ENCODE results near the gene FGF19. TPM values are rescaled to one million over a fixed set of nuclear protein-coding genes. Genes with fewer than 3 reads are reported as not detected.
A peak's percentile ranks its signal among the peaks of the same experiment; 100 is the strongest.

Gene FGF19
- total RNA-seq, 1 donor from 2014 or later: not detected

- peaks cover 8% of the 10 kb centered on the region for H3K4me1 ChIP-seq
- no peaks in the 10 kb centered on the region for H3K9me3 ChIP-seq (replicated peaks)
- H3K36me3 ChIP-seq: no peaks in the 10 kb centered on the region
- no peak overlapping the region for H3K27ac ChIP-seq (replicated peaks)
- no peak for TF ChIP-seq CTCF (IDR thresholded peaks at IDR 0.05; ENCODE audit: borderline replicate concordance)
- H3K27me3 ChIP-seq (ENCODE audit: low read depth): peaks cover 42% of the 10 kb centered on the region
- DNase-seq: no peak
- no peak overlapping the region for H3K4me3 ChIP-seq
- intact Hi-C loops (cut with micrococcal nuclease): loop anchor here (5.0 kb wide), 1 partner anchor 201 kb away; no protein-coding TSS in a partner anchor
Observed at GRCh38 chr11:69686452-69686851, 17.4 kb downstream of the FGF19 start.

- no peak overlapping the region for H3K4me3 ChIP-seq
- H3K9me3 ChIP-seq (replicated peaks): no peaks in the 10 kb centered on the region
- H3K27me3 ChIP-seq (ENCODE audit: low read depth): peaks cover 31% of the 10 kb centered on the region
- no peak for DNase-seq
- intact Hi-C loops (cut with micrococcal nuclease): loop anchor here (5.0 kb wide), 1 partner anchor 202 kb away; no protein-coding TSS in a partner anchor
- no peaks in the 10 kb centered on the region for H3K36me3 ChIP-seq
- H3K4me1 ChIP-seq: peaks cover 8% of the 10 kb centered on the region
- no peak for TF ChIP-seq CTCF (IDR thresholded peaks at IDR 0.05; ENCODE audit: borderline replicate concordance)
- no peak overlapping the region for H3K27ac ChIP-seq (replicated peaks)
Observed at GRCh38 chr11:69685348-69685747, 18.5 kb downstream of the FGF19 start.

GRCh38 chr11:69684651-69685050 lies 19.2 kb downstream of the FGF19 start:
- H3K27me3 ChIP-seq (ENCODE audit: low read depth): peaks cover 27% of the 10 kb centered on the region
- H3K36me3 ChIP-seq: no peaks in the 10 kb centered on the region
- no peak for TF ChIP-seq CTCF (IDR thresholded peaks at IDR 0.05; ENCODE audit: borderline replicate concordance)
- intact Hi-C loops (cut with micrococcal nuclease): loop anchor here (5.0 kb wide), 2 partner anchors 203 to 508 kb away; no protein-coding TSS in a partner anchor
- no peak overlapping the region for H3K27ac ChIP-seq (replicated peaks)
- peaks cover 8% of the 10 kb centered on the region for H3K4me1 ChIP-seq
- H3K4me3 ChIP-seq: no peak overlapping the region
- H3K9me3 ChIP-seq (replicated peaks): no peaks in the 10 kb centered on the region
- no peak for DNase-seq

GRCh38 chr11:69683764-69684333 lies 20.0 kb downstream of the FGF19 start:
- DNase-seq: no peak
- Histone ChIP-seq H3K36me3 (no peaks in the 10 kb centered on the region), H3K27ac (replicated peaks) (no peak overlapping the region), H3K9me3 (replicated peaks) (no peaks in the 10 kb centered on the region), H3K4me1 (peaks cover 8% of the 10 kb centered on the region), H3K4me3 (no peak overlapping the region), H3K27me3 (ENCODE audit: low read depth) (peaks cover 27% of the 10 kb centered on the region)
- intact Hi-C loops (cut with micrococcal nuclease): loop anchor here (5.0 kb wide), 1 partner anchor 508 kb away; no protein-coding TSS in a partner anchor
- peak; percentile 47 for TF ChIP-seq CTCF (IDR thresholded peaks at IDR 0.05; ENCODE audit: borderline replicate concordance)

- Histone ChIP-seq H3K36me3 (no peaks in the 10 kb centered on the region), H3K27me3 (ENCODE audit: low read depth) (peaks cover 27% of the 10 kb centered on the region), H3K9me3 (replicated peaks) (no peaks in the 10 kb centered on the region), H3K4me3 (no peak overlapping the region), H3K4me1 (peaks cover 8% of the 10 kb centered on the region), H3K27ac (replicated peaks) (no peak overlapping the region)
- TF ChIP-seq CTCF (IDR thresholded peaks at IDR 0.05; ENCODE audit: borderline replicate concordance): no peak
- intact Hi-C loops (cut with micrococcal nuclease): loop anchor here (5.0 kb wide), 1 partner anchor 509 kb away; no protein-coding TSS in a partner anchor
- no peak for DNase-seq
Observed at GRCh38 chr11:69682681-69683326, 21.0 kb downstream of the FGF19 start.
